Hepatocyte (in vitro differentiated cells): Measurements from ENCODE around the gene GOLGA6L6. TPM values are rescaled to one million over a fixed set of nuclear protein-coding genes. Genes with fewer than 3 reads are reported as not detected.

Source experiments
- polyA plus RNA-seq: library from polyadenylated mRNA; unstranded; fragments of >200 nt; fragmentation: Nextera tagmentation; extraction: Ambion mirVana; gene quantifications from 2 replicates; pipeline ENCODE4 v1.2.1, GENCODE V29; 2016
- small RNA-seq: library from RNA; depleted of rRNA; stranded (forward); fragments of <200 nt; gene quantifications from one replicate; pipeline ENCODE3, GENCODE V24; 2014
- total RNA-seq: library from RNA; depleted of rRNA; stranded (reverse); fragments of >200 nt; gene quantifications from 2 replicates; pipeline ENCODE4 v1.2.3, GENCODE V29; 2014

The GOLGA6L6 gene
- total and polyA plus RNA-seq, 2 experiments from 2014 or later: not detected

Small RNA genes lying within 50 kb of the gene (small RNA-seq; reads per million reads assigned to genes)
- gene RN7SL759P: not detected
